Measurements from ENCODE around the gene CDC23.
"Not testable (repeated sequence)": the region's sequence is repeated elsewhere in the genome, so short reads cannot be mapped to it uniquely, and the experiment has no call there.

The CDC23 gene

GRCh38 chr5:138216799-138217198 is 3.7 kb upstream of the CDC23 start:
- DNase-seq (ENCODE audit: low spot score), result no peak

GRCh38 chr5:138212828-138213160 is 329 bp downstream of the CDC23 start:
- DNase-seq (ENCODE audit: low spot score), result no peak

GRCh38 chr5:138210985-138211384 is 2.1 kb downstream of the CDC23 start:
- no peak for DNase-seq (ENCODE audit: low spot score)

- DNase-seq (ENCODE audit: low spot score), result not testable (repeated sequence)
These were observed 19.3 kb downstream of the CDC23 start for GRCh38 chr5:138193859-138194258.

GRCh38 chr5:138192826-138193225 is 20.3 kb downstream of the CDC23 start:
- no peak for DNase-seq (ENCODE audit: low spot score)

- DNase-seq (ENCODE audit: low spot score), result no peak
These were observed 24.5 kb downstream of the CDC23 start for GRCh38 chr5:138188626-138189025.

GRCh38 chr5:138186002-138186447 is 27.1 kb downstream of the CDC23 start:
- DNase-seq (ENCODE audit: low spot score), result no peak

GRCh38 chr5:138182808-138183207 is 30.3 kb downstream of the CDC23 start:
- no peak for DNase-seq (ENCODE audit: low spot score)

- DNase-seq (ENCODE audit: low spot score), result no peak
These were observed 32.3 kb downstream of the CDC23 start for GRCh38 chr5:138180841-138181240.

- DNase-seq (ENCODE audit: low spot score), result peak; percentile 44
These were observed 32.8 kb downstream of the CDC23 start for GRCh38 chr5:138180183-138180782.

GRCh38 chr5:138179277-138179857 is 33.8 kb downstream of the CDC23 start:
- DNase-seq (ENCODE audit: low spot score), result no peak

GRCh38 chr5:138178516-138179276 is 34.4 kb downstream of the CDC23 start, which contains the start of the genes BRD8 and KIF20A:
TSS of gene BRD8 (minus strand) at chr5:138178630. CDS start at chr5:138178614, 16 bp downstream.
TSS of gene KIF20A (plus strand) at chr5:138179112. CDS start at chr5:138179681, 569 bp downstream.
- DNase-seq (ENCODE audit: low spot score), result peak; percentile 95

GRCh38 chr5:138177941-138178515 is 35.1 kb downstream of the CDC23 start:
- peak; percentile 27 for DNase-seq (ENCODE audit: low spot score)

GRCh38 chr5:138170299-138170698 is 42.8 kb downstream of the CDC23 start:
- DNase-seq (ENCODE audit: low spot score), result no peak

- no peak for DNase-seq (ENCODE audit: low spot score)
These were observed 44.0 kb downstream of the CDC23 start for GRCh38 chr5:138169124-138169523.

- no peak for DNase-seq (ENCODE audit: low spot score)
These were observed 49.4 kb downstream of the CDC23 start for GRCh38 chr5:138163721-138164120.

GRCh38 chr5:138160706-138161105 is 52.4 kb downstream of the CDC23 start:
- DNase-seq (ENCODE audit: low spot score), result no peak

GRCh38 chr5:138159666-138160065 is 53.5 kb downstream of the CDC23 start:
- DNase-seq (ENCODE audit: low spot score), result no peak

GRCh38 chr5:138157626-138158025 is 55.5 kb downstream of the CDC23 start:
- no peak for DNase-seq (ENCODE audit: low spot score)

GRCh38 chr5:138155977-138156376 is 57.1 kb downstream of the CDC23 start:
- DNase-seq (ENCODE audit: low spot score), result not testable (repeated sequence)

- no peak for DNase-seq (ENCODE audit: low spot score)
These were observed 63.6 kb downstream of the CDC23 start for GRCh38 chr5:138149530-138149929.

GRCh38 chr5:138148811-138149210 is 64.3 kb downstream of the CDC23 start:
- no peak for DNase-seq (ENCODE audit: low spot score)

GRCh38 chr5:138143578-138143977 is 69.5 kb downstream of the CDC23 start:
- DNase-seq (ENCODE audit: low spot score), result not testable (repeated sequence)

Measured in CD4-positive, alpha-beta T cell treated with Interleukin-2 at 100 ng/mL for 4 hours (primary cell).